Activated CD4-positive, alpha-beta T cell treated with anti-CD3 and anti-CD28 coated beads, Interleukin-2, amount 50 U/mL, for 16 hours (primary cell): ENCODE results near the gene NDUFB7.
A peak's percentile ranks its signal among the peaks of the same experiment; 100 is the strongest.
"Not testable (repeated sequence)": the region's sequence is repeated elsewhere in the genome, so short reads cannot be mapped to it uniquely, and the experiment has no call there.

ENCODE experiments used
- DNase-seq: peaks from one replicate; pipeline ENCODE4 v3.0.0-alpha.2; 2020

NDUFB7 gene

GRCh38 chr19:14570864-14571527 lies 870 bp downstream of the NDUFB7 start:
- no peak for DNase-seq

GRCh38 chr19:14567079-14567478 lies 4.8 kb downstream of the NDUFB7 start:
- DNase-seq, result no peak

GRCh38 chr19:14566712-14567077 lies 5.2 kb downstream of the NDUFB7 start:
- no peak for DNase-seq

- DNase-seq, result no peak
Measured at GRCh38 chr19:14565765-14566711, 5.8 kb downstream of the NDUFB7 start.

DNA sequence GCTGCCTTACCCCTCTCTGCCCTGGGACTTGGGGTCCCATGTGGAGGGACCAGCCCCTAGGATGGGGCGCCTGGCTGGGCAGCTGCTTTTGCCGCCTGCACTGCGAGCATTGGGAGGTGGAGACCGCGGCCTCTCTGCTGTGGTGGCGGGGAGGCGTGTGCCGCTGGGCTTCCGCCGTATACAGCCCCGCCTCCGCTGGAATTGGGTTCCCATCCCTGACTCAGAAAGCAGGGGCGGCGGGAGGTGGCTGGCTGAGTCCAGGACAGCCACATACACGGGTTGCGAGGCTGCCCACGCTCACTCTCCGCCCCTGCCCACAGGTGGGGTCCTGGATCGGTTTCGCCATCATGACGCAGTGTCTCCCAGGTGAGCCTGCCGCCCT lies 6.6 kb downstream of the NDUFB7 start:
- DNase-seq, result no peak

DNA sequence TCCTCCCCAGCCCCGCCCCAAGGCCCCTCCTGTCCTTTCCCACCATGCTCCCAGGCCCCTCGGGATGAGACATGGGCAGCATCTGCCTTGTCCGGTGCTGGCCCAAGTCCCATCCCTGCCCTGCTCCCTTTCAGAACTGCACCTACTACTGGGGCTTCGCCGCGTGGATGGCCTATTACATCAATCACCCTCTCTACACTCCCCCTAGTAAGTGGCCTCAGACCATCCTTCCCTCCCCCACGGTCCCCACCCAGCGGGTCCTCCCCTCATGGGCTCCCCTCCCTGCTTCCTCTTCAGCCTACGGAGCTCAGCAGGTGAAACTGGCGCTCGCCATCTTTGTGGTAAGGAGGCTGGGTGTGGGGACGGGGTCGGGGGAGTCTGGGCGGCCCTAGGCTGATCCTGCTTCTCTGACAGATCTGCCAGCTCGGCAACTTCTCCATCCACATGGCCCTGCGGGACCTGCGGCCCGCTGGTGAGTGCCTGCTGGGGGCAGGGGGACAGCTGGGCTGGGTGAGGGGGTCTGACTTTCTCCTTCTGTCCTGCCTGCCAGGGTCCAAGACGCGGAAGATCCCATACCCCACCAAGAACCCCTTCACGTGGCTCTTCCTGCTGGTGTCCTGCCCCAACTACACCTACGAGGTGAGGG lies 7.1 kb downstream of the NDUFB7 start:
- not testable (repeated sequence) for DNase-seq

DNA sequence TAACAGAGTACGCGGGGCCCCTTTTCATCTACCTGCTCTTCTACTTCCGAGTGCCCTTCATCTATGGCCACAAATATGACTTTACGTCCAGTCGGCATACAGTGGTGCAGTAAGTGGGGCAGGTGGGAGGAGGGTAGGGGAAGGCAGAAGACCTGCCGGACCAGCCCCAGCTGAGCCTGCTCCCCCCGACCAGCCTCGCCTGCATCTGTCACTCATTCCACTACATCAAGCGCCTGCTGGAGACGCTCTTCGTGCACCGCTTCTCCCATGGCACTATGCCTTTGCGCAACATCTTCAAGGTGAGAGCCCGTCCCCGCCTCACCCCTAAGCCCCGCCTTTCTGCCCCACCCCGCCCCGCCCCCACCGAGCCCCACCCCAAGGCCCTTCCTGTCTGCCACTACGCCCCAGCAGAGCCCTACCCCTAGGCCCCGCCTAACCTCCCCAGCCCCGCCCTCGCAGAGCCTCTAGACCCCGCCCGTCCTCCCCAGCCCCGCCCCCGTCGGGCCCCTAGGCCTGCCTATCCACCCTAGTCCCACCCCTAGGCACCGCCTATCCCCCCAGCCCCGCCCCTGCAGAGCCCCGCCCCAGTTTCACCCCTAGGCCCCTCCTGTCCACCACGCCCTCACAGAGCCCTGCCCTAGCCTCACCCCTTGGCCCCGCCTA lies 7.7 kb downstream of the NDUFB7 start:
- peak; percentile 72 for DNase-seq

DNA sequence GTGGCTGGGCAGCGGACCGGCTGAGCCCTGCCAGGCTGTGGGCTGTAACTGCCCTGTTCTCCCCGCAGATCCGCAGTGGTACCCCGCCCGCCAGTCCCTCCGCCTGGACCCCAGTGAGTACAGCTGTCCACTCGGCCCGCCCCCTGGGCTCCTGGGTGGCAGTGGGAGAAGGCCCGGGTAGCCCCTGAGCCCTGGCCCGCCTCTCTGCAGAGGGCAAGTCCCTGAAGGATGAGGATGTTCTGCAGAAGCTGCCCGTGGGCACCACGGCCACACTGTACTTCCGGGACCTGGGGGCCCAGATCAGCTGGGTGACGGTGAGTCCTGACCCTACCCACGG lies 8.3 kb downstream of the NDUFB7 start:
- no peak for DNase-seq

DNA sequence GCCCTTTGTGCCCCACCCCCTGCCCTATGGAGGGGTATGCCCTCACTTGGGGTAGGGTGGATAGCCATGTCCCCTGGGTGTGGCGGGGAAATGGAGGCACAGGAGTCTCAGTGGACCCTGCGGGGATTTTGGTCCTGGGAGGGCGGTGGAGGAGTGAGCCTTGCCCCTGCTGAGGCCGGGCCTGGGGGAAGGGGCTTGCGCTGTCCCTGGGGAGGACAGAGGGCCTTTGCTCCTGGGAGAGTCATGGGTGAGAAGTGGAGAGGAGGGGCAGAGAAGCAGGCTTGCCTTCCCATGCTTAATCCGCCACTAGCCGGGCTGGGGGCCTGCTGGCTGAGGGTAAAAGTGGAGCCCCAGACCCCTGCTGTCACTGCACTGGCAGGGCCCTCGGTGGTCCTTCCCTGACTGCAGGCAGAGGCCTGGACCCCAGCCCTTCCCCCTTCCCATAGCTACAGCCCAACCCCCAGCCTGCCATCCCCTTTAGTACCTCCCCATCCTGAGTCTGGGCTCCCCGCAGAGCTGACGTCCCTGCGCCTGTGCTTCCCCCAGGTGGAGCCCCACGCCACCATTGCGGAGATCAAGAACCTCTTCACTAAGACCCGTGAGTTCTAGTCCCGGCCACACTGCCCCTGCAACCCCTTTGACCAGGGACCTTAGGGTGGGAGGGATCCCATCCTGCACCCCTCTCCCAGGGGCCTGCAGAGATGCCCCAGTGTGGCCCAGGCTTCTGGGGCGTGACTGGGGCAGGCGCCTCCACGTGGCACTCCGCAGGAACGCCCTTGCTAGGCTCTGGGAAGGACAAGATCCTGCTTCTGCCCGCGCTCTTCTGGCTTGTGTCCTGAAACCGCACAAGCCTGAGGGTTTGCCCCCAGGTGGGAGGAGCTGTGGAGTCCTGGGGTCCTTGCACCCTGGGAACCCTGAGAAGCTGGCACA lies 8.9 kb downstream of the NDUFB7 start:
- no peak for DNase-seq

- no peak for DNase-seq
Measured at GRCh38 chr19:14561847-14562351, 10.0 kb downstream of the NDUFB7 start.

DNA sequence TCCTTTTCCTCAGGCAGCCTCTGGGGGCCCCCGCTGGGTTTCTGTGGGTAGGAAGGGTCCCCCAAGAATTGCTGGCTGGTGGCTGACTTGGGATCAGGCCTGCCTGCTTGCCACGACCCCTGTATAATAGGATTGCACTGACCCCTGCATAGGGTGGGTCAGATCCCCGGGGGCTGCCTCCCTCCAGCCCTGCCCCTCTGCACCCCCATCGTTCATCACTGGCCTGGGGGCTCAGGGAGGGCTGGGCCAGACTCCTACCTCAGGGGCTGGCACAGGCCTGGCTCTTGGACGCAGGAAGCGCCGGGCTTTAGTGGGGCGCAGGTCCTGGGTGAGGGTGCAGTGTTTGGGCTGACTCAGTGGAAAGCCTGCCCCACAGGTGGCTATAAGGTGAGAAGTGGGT lies 10.6 kb downstream of the NDUFB7 start:
- DNase-seq, result no peak

DNA sequence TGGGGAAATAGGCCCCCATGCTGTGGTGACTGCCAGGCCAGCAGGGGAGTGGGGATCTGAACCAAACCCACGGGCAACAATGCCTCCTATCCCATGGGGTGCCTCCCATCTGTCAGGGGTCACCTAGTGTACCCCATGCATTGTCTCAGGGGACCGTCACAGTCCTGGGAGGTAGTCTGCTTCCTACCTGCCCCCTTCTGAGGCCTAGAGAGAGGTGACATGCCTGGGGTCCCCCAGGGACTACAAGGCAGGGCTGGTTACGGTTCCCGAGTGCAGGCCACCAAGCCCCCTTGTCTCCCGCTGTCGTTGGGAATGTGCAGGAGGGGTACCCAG lies 11.1 kb downstream of the NDUFB7 start:
- no peak for DNase-seq

DNA sequence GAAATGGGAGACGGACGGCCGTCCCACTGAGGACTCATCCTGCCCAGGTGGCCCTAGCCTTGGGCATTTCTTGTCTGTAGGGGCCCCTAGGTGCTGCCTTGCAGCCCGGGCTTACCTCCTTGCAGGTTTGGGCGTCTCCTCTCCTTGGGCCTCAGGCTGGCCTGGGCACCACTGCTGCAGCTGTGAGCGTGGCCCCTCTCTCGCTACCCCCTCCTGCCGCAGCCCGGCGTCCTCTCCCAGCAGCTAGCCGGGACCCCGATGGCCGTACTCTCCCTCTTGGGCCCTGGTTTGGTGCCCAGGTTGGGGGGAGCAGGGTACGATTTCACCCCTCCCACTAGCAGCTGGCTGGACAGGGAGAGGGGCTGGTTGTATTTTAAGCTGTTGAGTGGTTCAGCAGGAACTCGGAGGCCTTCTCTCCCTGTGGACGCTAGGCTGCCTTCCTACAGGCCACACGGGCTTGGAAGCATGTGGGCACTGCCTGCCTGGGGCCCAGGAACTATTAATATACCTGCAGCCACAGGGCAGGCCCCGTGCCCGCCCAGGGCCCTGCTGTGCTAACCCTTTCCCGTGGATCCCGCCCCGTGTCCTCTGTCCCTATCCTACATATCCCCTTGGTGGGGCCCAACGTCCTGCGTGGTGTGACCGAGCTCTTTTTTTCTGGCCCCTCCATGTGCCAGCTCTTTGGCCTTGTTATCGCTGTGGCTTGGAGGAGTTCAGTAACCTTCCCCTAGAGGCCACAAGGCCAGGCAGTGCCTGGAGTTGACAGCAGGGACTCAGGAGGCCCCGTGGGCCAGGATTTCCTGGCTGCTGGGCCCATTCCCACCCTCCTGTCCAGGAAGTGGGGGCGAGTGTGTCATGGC lies 11.7 kb downstream of the NDUFB7 start:
- no peak for DNase-seq

DNA sequence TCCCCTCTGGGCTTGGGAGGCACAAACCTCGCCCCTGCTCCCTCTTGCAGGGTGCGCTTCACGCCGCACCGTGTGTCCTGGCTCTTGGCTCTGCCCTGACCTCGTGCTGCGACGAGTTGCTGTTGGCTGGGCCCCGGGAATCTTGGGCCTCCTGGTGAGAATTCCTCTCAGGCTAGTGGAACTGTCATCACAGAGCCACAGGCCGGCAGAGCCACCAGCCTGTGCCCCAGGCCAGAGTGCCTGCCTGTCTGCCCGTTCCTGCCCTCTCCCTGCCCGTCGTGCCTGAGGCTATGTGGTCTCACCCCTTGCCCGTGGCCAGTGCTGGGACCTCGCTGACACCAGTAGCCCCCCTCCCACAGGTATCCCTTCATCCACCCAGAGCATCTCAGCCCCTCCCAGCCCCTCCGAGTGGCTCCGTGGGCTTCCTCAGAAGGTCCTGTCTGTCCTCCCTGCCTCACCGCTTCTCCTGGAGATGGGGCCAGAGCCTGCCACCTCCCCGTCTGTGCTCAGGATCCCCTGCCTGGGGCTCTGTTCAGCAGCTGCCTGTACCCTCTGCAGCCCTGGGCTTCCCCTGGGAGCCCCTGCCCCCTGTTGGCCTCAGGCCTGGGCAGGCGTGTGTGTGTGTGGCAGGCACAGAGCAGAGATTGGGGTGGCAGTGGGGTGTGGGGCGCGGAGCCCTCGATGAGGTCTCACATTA lies 13.3 kb downstream of the NDUFB7 start:
- no peak for DNase-seq

GRCh38 chr19:14556662-14557188 lies 15.1 kb downstream of the NDUFB7 start:
- DNase-seq, result peak; percentile 85

DNA sequence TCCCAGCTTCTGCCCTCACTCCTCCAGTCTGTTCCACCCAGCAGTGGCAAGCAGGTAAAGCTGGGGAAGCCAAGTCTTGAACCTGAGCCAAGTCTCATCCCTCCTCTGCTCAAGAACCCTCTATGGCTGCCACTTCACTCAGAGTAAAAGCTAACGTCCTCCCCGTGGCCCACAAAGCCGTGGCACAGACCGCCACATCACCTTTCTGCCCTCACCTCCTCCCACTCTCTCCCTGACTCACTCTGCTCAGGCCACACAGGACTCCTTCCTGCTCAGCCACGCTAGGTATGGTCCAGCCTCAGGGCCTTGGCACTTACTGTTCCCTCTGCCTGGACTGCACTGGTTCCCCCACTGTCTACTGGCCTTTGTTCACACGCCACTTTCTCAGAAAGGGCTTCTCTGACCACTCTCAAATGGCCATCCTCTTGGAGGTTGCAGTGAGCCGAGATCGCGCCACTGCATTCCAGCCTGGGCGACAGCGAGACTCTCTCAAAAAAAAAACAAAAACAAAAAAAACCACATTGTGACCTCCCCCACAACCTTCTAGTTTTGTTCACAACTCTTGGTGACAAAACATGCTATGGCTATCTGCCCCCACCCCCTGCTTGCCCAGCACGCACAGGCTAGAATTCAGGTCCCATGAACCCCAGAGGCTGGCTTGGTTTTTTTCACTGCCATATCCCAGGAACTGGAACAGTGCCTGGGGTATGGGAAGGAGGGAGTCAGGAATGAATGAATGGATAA lies 15.8 kb downstream of the NDUFB7 start:
- DNase-seq, result no peak

- DNase-seq, result no peak
Measured at GRCh38 chr19:14554382-14554812, 17.5 kb downstream of the NDUFB7 start.

- DNase-seq, result no peak
Measured at GRCh38 chr19:14553939-14554243, 18.0 kb downstream of the NDUFB7 start.

DNA sequence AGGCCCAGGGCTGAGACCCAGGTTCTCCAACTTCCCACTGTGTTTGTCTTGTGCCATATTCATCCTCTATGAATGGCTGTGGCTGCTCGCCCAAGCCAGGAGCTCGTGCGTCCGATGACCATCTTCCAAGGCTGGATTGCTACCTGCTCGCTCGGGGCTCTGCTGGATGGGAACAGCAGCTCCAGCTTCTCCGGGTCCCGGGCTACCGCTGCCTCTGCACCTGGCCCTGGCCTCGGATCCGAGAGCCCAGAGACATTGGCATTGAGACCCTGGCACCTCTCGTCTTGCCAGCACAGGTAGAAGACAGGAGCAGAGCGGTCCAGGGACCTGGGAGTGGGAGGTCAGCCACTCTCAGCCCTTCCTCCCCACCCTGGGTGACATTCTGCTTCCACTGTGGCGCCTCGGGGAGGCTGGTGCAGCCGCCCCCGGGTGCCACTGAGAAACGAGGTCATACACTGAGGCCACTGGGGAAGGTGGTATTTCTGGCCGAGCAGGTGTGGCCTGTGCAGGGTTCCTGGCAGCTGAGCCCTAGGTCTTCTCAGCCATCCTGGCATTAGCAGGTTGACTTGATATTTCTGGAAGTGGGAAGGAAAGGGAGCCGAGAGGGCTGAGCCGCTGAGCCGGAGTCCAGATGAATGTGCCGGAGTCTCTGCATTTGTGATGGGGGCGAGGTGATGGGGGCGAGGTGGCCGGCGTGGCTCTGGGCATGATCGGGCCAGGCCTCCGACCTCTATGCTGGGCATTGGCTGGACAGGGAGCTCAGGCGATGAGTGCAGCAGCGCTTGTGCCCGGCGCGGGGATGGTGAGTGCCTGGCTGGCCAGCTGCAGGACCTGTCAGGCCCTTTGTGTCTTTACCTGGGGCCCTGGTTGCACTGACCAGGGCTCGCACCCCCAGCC lies 18.6 kb downstream of the NDUFB7 start:
- DNase-seq, result no peak
